BJ (cell line): ENCODE results near the gene PRDM16. TPM values are rescaled to one million over a fixed set of nuclear protein-coding genes. Genes with fewer than 3 reads are reported as not detected.

Experiments
- CTCF ChIA-PET: fragments of 350-600 bp; formaldehyde crosslinking; extraction: SDS; loops from one replicate; lab custom pipeline; 2021; ENCODE audit warnings: antibody characterized with exemption, inconsistent platforms; lab: Yijun Ruan, JAX
- POLR2A ChIA-PET: fragments of 300-600 bp; sonication (Branson Sonifier 250); formaldehyde crosslinking; extraction: SDS; loops from one replicate; lab custom pipeline; 2021; ENCODE audit warnings: antibody characterized with exemption; lab: Charles Lee
- DNase-seq: peaks from one replicate; pipeline ENCODE4 v3.0.0-alpha.2; 2011; ENCODE audit warnings: low read depth
- H3K27me3 ChIP-seq: 2 replicates; pipeline ENCODE4 v1.6.0; 2011; ENCODE audit warnings: low read length; ENCODE audit not compliant: control insufficient read depth, insufficient read depth
- H3K36me3 ChIP-seq: 2 replicates; pipeline ENCODE4 v1.5.1; 2011; ENCODE audit warnings: low read length; ENCODE audit not compliant: control insufficient read depth, insufficient read depth
- H3K4me3 ChIP-seq: 2 replicates; pipeline ENCODE4 v1.5.1; 2011; ENCODE audit warnings: low read depth, mild to moderate bottlenecking, control low read depth, low read length
- CTCF ChIP-seq: IDR thresholded peaks from 2 replicates; pipeline ENCODE4 v1.5.1; 2011; ENCODE audit warnings: low read depth, mild to moderate bottlenecking, control low read depth, inconsistent platforms, low read length, moderate library complexity; ENCODE audit not compliant: insufficient read depth
- polyA plus RNA-seq: library from polyadenylated mRNA; depleted of rRNA; stranded (reverse); fragments of >200 nt; gene quantifications from 2 replicates; pipeline ENCODE4 v1.2.3, GENCODE V29; 2011

The PRDM16 gene
- polyA plus RNA-seq, 1 experiment: 0.02 TPM

GRCh38 chr1:3263790-3264189, 194.8 kb downstream of the PRDM16 start:
- CTCF ChIA-PET: no interaction called here
- H3K4me3 ChIP-seq: no peak overlapping the region
- no peak for DNase-seq
- no peak for TF ChIP-seq CTCF
- POLR2A ChIA-PET: no interaction called here
- H3K27me3 ChIP-seq: no peaks in the 10 kb centered on the region
- H3K36me3 ChIP-seq: no peaks in the 10 kb centered on the region

GRCh38 chr1:3264456-3264855, 195.5 kb downstream of the PRDM16 start:
- no peak overlapping the region for H3K4me3 ChIP-seq
- no peak for DNase-seq
- no peaks in the 10 kb centered on the region for H3K27me3 ChIP-seq
- POLR2A ChIA-PET: no interaction called here
- CTCF ChIA-PET: no interaction called here
- H3K36me3 ChIP-seq: no peaks in the 10 kb centered on the region
- TF ChIP-seq CTCF: no peak

GRCh38 chr1:3265835-3266805, 197.1 kb downstream of the PRDM16 start:
- DNase-seq: no peak
- CTCF ChIA-PET: no interaction called here
- Histone ChIP-seq H3K27me3 (no peaks in the 10 kb centered on the region), H3K4me3 (no peak overlapping the region), H3K36me3 (no peaks in the 10 kb centered on the region)
- POLR2A ChIA-PET: no interaction called here
- no peak for TF ChIP-seq CTCF

DNA sequence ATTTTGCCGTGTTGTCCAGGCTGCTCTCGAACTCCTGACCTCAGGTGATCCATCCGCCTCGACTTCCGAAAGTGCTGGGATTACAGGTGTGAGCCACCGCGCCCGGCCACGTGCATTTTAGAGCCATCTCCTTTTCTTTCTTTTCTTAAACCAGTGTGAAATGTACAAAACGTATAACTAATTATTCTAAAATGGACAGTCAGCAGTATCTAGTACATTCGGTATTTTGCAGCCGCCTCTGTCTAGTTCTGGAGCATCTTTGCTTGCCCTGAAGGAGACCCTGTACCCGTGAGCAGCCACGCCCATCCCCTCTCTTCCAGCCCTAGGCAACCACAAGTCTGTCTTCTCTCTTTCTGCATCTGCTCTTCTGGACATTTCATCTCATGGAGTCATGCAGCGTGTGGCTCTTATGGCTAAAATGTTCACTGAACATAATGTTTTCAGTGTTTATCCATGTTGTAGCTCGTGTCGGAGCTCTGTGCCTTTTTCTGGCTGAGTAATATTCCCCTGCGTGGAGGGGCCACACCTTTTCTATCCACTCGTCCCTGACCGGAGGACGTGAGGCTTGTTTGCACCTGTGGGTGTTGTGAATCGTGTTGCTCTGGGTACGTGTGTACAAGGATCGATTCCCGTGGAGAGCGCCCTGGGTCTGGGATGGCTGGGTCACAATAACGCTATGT, 198.0 kb downstream of the PRDM16 start:
- ChIA-PET CTCF (no interaction called here), POLR2A (no interaction called here)
- Histone ChIP-seq H3K36me3 (no peaks in the 10 kb centered on the region), H3K4me3 (no peak overlapping the region), H3K27me3 (no peaks in the 10 kb centered on the region)
- DNase-seq: no peak
- no peak for TF ChIP-seq CTCF

GRCh38 chr1:3267550-3268270, 198.7 kb downstream of the PRDM16 start:
- no peak for TF ChIP-seq CTCF
- H3K36me3 ChIP-seq: no peaks in the 10 kb centered on the region
- CTCF ChIA-PET: no interaction called here
- no peak overlapping the region for H3K4me3 ChIP-seq
- H3K27me3 ChIP-seq: no peaks in the 10 kb centered on the region
- DNase-seq: no peak
- POLR2A ChIA-PET: no interaction called here
